Right kidney (tissue), 1 donor: ENCODE results near the gene TTC7B.
"Not testable (repeated sequence)": the region's sequence is repeated elsewhere in the genome, so short reads cannot be mapped to it uniquely, and the experiment has no call there.

Source experiments
- DNase-seq: peaks from one replicate; pipeline ENCODE4 v3.0.0-alpha.2; 2016

TTC7B gene

GRCh38 chr14:90830931-90831701, 14.9 kb upstream of the TTC7B start:
- no peak for DNase-seq

- no peak for DNase-seq
Measured at GRCh38 chr14:90829677-90830076, 13.4 kb upstream of the TTC7B start.

- no peak for DNase-seq
Measured at GRCh38 chr14:90828642-90829487, 12.6 kb upstream of the TTC7B start.

- peak; percentile 78 for DNase-seq
Measured at GRCh38 chr14:90827919-90828610, 11.8 kb upstream of the TTC7B start.

GRCh38 chr14:90823542-90823941, 7.3 kb upstream of the TTC7B start:
- DNase-seq = not testable (repeated sequence)

- DNase-seq = no peak
Measured at GRCh38 chr14:90820958-90821357, 4.7 kb upstream of the TTC7B start.

GRCh38 chr14:90819734-90820393, 3.6 kb upstream of the TTC7B start:
- DNase-seq = no peak

- DNase-seq = no peak
Measured at GRCh38 chr14:90818715-90819114, 2.5 kb upstream of the TTC7B start.

GRCh38 chr14:90816681-90817436, 629 bp upstream of the TTC7B start:
- DNase-seq = no peak

- DNase-seq = peak; percentile 43
Measured at GRCh38 chr14:90815572-90815821, 733 bp downstream of the TTC7B start.

GRCh38 chr14:90814806-90815571, 1.2 kb downstream of the TTC7B start:
- DNase-seq = no peak

GRCh38 chr14:90813442-90813841, 2.8 kb downstream of the TTC7B start:
- no peak for DNase-seq

- DNase-seq = no peak
Measured at GRCh38 chr14:90812109-90812508, 4.1 kb downstream of the TTC7B start.

GRCh38 chr14:90811641-90812040, 4.6 kb downstream of the TTC7B start:
- DNase-seq = no peak

GRCh38 chr14:90810806-90811205, 5.4 kb downstream of the TTC7B start:
- DNase-seq = no peak

GRCh38 chr14:90809530-90810312, 6.5 kb downstream of the TTC7B start:
- no peak for DNase-seq

GRCh38 chr14:90808759-90809529, 7.3 kb downstream of the TTC7B start:
- DNase-seq = no peak

GRCh38 chr14:90807060-90807459, 9.2 kb downstream of the TTC7B start:
- DNase-seq = no peak
